ENCODE measurements around the gene MED13L.

DNA sequence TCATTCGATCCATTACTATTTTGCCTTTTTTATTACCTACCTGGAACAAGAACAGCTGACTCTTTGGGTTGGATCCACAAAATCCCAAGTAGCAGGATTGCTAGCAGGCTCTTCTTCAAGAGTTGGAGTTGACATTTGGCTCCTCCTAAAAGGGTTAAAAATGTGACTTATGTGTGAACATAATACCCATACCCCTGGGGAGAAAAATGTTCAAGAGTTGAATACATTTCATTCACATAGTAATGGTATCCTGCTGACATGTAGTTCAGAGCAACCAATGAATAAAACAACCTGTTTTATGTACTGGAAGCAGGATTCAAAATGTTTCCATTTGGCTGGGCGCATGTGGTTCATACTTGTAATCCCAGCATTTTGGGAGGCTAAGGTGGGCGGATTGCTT is 264.7 kb downstream of the MED13L start:
- TF ChIP-seq YY1 (IDR thresholded peaks at IDR 0.05; ENCODE audit: insufficient read depth, insufficient read length) (no peak), ZNF274 (IDR thresholded peaks at IDR 0.05; ENCODE audit: low read depth, low read length) (no peak)

All from NT2/D1 (cell line).